Glomerular visceral epithelial cell (primary cell): Measurements from ENCODE around the gene SPPL2C.

Experiments used
- DNase-seq: peaks from one replicate; pipeline ENCODE4 v3.0.0-alpha.2; 2016; ENCODE audit errors: extremely low spot score

SPPL2C gene

GRCh38 chr17:45844695-45845375 lies at the start of gene SPPL2C:
SPPL2C (plus strand) TSS chr17:45844881; CDS start chr17:45844907, 26 bp downstream.
- no peak for DNase-seq

GRCh38 chr17:45800816-45801215 lies 43.9 kb upstream of the SPPL2C start:
- DNase-seq = no peak

GRCh38 chr17:45801421-45801820 lies 43.3 kb upstream of the SPPL2C start:
- no peak for DNase-seq

GRCh38 chr17:45808845-45809244 lies 35.8 kb upstream of the SPPL2C start:
- no peak for DNase-seq

- no peak for DNase-seq
These were observed 35.2 kb upstream of the SPPL2C start for GRCh38 chr17:45809499-45809898.

GRCh38 chr17:45812102-45812501 lies 32.6 kb upstream of the SPPL2C start:
- no peak for DNase-seq

- DNase-seq = no peak
These were observed 31.5 kb upstream of the SPPL2C start for GRCh38 chr17:45813048-45813725.

GRCh38 chr17:45814622-45815606 lies 29.8 kb upstream of the SPPL2C start:
- no peak for DNase-seq

GRCh38 chr17:45815752-45816151 lies 28.9 kb upstream of the SPPL2C start:
- DNase-seq = no peak

- no peak for DNase-seq
These were observed 26.6 kb upstream of the SPPL2C start for GRCh38 chr17:45818041-45818440.

- DNase-seq = no peak
These were observed 26.0 kb upstream of the SPPL2C start for GRCh38 chr17:45818699-45819098.

- DNase-seq = no peak
These were observed 25.0 kb upstream of the SPPL2C start for GRCh38 chr17:45819632-45820031.

GRCh38 chr17:45820052-45820780 lies 24.5 kb upstream of the SPPL2C start:
- DNase-seq = no peak

GRCh38 chr17:45821147-45821546 lies 23.5 kb upstream of the SPPL2C start:
- DNase-seq = no peak

GRCh38 chr17:45823598-45823997 lies 21.1 kb upstream of the SPPL2C start:
- DNase-seq = no peak

GRCh38 chr17:45824475-45824874 lies 20.2 kb upstream of the SPPL2C start:
- no peak for DNase-seq

GRCh38 chr17:45824901-45825492 lies 19.7 kb upstream of the SPPL2C start:
- DNase-seq = no peak

GRCh38 chr17:45825792-45826191 lies 18.9 kb upstream of the SPPL2C start:
- no peak for DNase-seq

GRCh38 chr17:45826919-45827588 lies 17.6 kb upstream of the SPPL2C start:
- DNase-seq = no peak

GRCh38 chr17:45828171-45828570 lies 16.5 kb upstream of the SPPL2C start:
- no peak for DNase-seq
